OCI-LY1 (cell line): ENCODE measurements around the gene CARD10.

Experiments
- CTCF ChIP-seq: fragments of 200-600 bp; sonication (generic), shearing (Covaris generic); IDR thresholded peaks from 2 replicates; pipeline ENCODE4 v1.5.1; 2017; ENCODE audit warnings: mild to moderate bottlenecking, antibody characterized with exemption, low read length, moderate library complexity, mixed read lengths
- EZH2 ChIP-seq: fragments of 200-600 bp; sonication (generic), shearing (Covaris generic); IDR thresholded peaks from 2 replicates; pipeline ENCODE4 v1.8.0; 2017; ENCODE audit warnings: borderline replicate concordance, mixed run types, mild to moderate bottlenecking, antibody characterized with exemption, low read length, moderate library complexity, mixed read lengths

DNA sequence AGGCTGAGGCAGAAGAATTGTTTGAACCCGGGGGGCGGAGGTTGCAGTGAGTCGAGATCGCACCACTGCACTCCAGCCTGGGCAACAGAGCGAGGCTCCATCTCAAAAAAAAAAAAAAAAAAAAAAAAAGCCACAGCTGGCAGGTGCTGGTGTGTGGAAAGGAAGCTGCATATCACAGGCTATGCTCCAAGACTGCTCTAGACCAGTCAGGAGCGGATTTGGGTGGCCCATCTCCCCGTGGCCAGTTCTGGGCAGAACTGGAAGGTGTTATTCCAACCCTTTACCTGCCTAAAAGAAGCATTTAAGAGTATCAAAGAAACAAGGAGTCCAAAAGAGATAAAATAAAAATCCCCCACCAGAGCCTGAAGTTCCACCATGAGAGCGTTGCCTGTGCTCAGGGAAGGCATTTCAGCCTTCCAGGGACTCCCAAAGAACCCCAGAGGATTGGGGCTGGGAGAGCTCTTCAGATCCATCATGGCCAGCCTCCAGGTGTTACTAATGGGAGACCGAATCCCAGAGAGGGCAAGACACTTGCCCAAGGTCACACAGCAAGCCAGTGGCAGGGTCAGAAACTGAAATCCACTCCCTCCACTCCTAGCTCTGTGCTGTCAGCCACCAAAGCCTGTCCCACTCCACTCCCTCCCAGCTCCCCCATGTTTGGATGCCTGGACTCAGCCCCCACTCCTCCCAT is 47.3 kb downstream of the CARD10 start:
- TF ChIP-seq CTCF = no peak
- TF ChIP-seq EZH2 = no peak
